K562 (cell line): ENCODE data around the gene HTR3B. TPM values are rescaled to one million over a fixed set of nuclear protein-coding genes. Genes with fewer than 3 reads are reported as not detected.

Experiments used
- ATAC-seq: fragments of 200-7000 bp; cut with Tn5 transposase; 3 replicates; pipeline ENCODE4 v1.9.1; 2020; ENCODE audit warnings: moderate library complexity
- BruUV-seq: library from RNA; stranded (reverse); fragments of 400-500 nt; replicated peaks from 2 replicates; lab custom pipeline; 2021; lab: Mats Ljungman, UMichigan
- CTCF ChIA-PET: fragments of 300-600 bp; formaldehyde crosslinking; extraction: SDS; loops from one replicate; lab custom pipeline; 2021; ENCODE audit warnings: low intra/inter-chr PET ratio; lab: Yijun Ruan, JAX
- POLR2A ChIA-PET: fragments of 300-600, 350-650 bp; sonication (Branson Sonifier 250); formaldehyde crosslinking; extraction: SDS; loops from one replicate; lab custom pipeline; 2021; ENCODE audit warnings: antibody characterized with exemption, inconsistent platforms; lab: Yijun Ruan, JAX
- DNase-seq, 4 experiments: peaks; one replicate each; pipeline versions ENCODE4 v3.0.0 to v3.0.0-alpha.2; 2011 to 2018; ENCODE audit warnings: low spot score in 3 of 4, mixed read lengths in 3 of 4; ENCODE audit errors: extremely low read depth in 1 of 4
- FAIRE-seq: peaks from 2 replicates; lab custom pipeline; 2011; peaks lifted over from hg19 to GRCh38; lab: Jason Lieb, UNC
- H2AFZ ChIP-seq: 2 replicates; pipeline ENCODE4 v1.6.0; 2011; ENCODE audit warnings: low read depth, low read length, control low read depth, inconsistent platforms
- H3K27ac ChIP-seq: fragments of 200-600 bp; 3 replicates; pipeline ENCODE4 v1.8.0; 2011; ENCODE audit warnings: low read depth, mild to moderate bottlenecking, control low read depth, inconsistent platforms, low read length, moderate library complexity, mixed read lengths; ENCODE audit errors: extremely low read depth
- H3K27me3 ChIP-seq, 2 experiments: fragments of 300-600 bp in 1 of 2; 2 replicates in 1 of 2; 3 replicates in 1 of 2; pipeline versions ENCODE4 v1.6.0 to v1.8.0; 2011; ENCODE audit warnings: inconsistent platforms in 2 of 2, low read length in 2 of 2, mild to moderate bottlenecking in 1 of 2, mixed read lengths in 1 of 2, moderate library complexity in 1 of 2; ENCODE audit not compliant: control insufficient read depth in 2 of 2, insufficient read depth in 2 of 2
- H3K36me3 ChIP-seq: fragments of 300-600 bp; 3 replicates; pipeline ENCODE4 v1.8.0; 2011; ENCODE audit warnings: mild to moderate bottlenecking, low read length, inconsistent platforms; ENCODE audit not compliant: control insufficient read depth, insufficient read depth
- H3K4me1 ChIP-seq, 2 experiments: fragments of 200-600 bp in 1 of 2; replicated peaks in 1 of 2; 2 replicates in 1 of 2; 3 replicates in 1 of 2; pipeline versions ENCODE4 v1.5.1 to v1.8.0; 2011; ENCODE audit warnings: inconsistent platforms in 2 of 2, low read length in 2 of 2, mild to moderate bottlenecking in 1 of 2, mixed read lengths in 1 of 2, moderate library complexity in 1 of 2; ENCODE audit not compliant: control insufficient read depth in 2 of 2, insufficient read depth in 2 of 2
- H3K4me2 ChIP-seq: 2 replicates; pipeline ENCODE4 v1.6.1; 2011; ENCODE audit warnings: low read length, control low read depth, inconsistent platforms, mixed read lengths; ENCODE audit not compliant: insufficient read depth
- H3K4me3 ChIP-seq: fragments of 200-600 bp; sonication (generic), shearing (Covaris generic); 2 replicates; pipeline ENCODE4 v1.5.1; 2016; ENCODE audit warnings: control low read depth, inconsistent platforms
- H3K79me2 ChIP-seq: fragments of 200-600 bp; 3 replicates; pipeline ENCODE4 v1.8.0; 2011; ENCODE audit warnings: low read length, inconsistent platforms; ENCODE audit not compliant: control insufficient read depth, insufficient read depth
- H3K9ac ChIP-seq, 2 experiments: 2 replicates each; pipeline versions ENCODE4 v1.6.0 to v1.6.1; 2011; ENCODE audit warnings: low read depth in 2 of 2, low read length in 2 of 2, control low read depth in 1 of 2, inconsistent platforms in 1 of 2, mild to moderate bottlenecking in 1 of 2, mixed read lengths in 1 of 2; ENCODE audit not compliant: insufficient read depth in 1 of 2
- H3K9me1 ChIP-seq: one replicate; pipeline ENCODE4 v1.6.0; 2011; ENCODE audit warnings: inconsistent platforms, mild to moderate bottlenecking, low read length, moderate library complexity; ENCODE audit not compliant: control insufficient read depth, insufficient read depth
- H3K9me3 ChIP-seq: replicated peaks from 2 replicates; pipeline ENCODE4 v1.5.1; 2011; ENCODE audit warnings: low read depth, low read length, inconsistent platforms; ENCODE audit not compliant: control insufficient read depth, insufficient read depth
- H4K20me1 ChIP-seq: replicated peaks from 2 replicates; pipeline ENCODE4 v1.6.1; 2011; ENCODE audit warnings: low read length, inconsistent platforms, mixed read lengths; ENCODE audit not compliant: control insufficient read depth, insufficient read depth
- PTRF ChIP-seq: fragments of 450-650 bp; IDR thresholded peaks from 2 replicates; pipeline ENCODE4 v1.6.1; 2016; ENCODE audit warnings: mild to moderate bottlenecking, missing genetic modification characterization, missing compliant biosample characterization
- SMC3 ChIP-seq: conservative IDR thresholded peaks from 2 replicates; pipeline ENCODE4 v1.6.1; 2011; ENCODE audit warnings: low read depth, low read length, improper control_type of control experiment; ENCODE audit not compliant: insufficient read depth
- TAF1 ChIP-seq: IDR thresholded peaks from 2 replicates; pipeline ENCODE4 v1.6.1; 2011; ENCODE audit warnings: mild to moderate bottlenecking, low read length, moderate library complexity; ENCODE audit not compliant: insufficient read depth, control insufficient read depth, severe bottlenecking; ENCODE audit errors: extremely low read depth
- ZBTB34 ChIP-seq: fragments of 250-450 bp; sonication (Bioruptor Pico); IDR thresholded peaks from 2 replicates; pipeline ENCODE4 v1.8.0; 2021; ENCODE audit warnings: mild to moderate bottlenecking, moderate library complexity
- ZNF121 ChIP-seq: sonication (generic); formaldehyde crosslinking; conservative IDR thresholded peaks from 2 replicates; pipeline ENCODE4 v1.8.0; 2022; ENCODE audit warnings: missing genetic modification reagents
- ZNF75A ChIP-seq: fragments of 450-650 bp; formaldehyde crosslinking; IDR thresholded peaks from 2 replicates; pipeline ENCODE4 v1.4.0; 2020; ENCODE audit warnings: mild to moderate bottlenecking
- WGBS: fragments of 100-300 bp; shearing (Covaris generic); methylation state at CpG from one replicate; pipeline ENCODE4 v1.1.6; 2016; ENCODE audit warnings: low coverage, mixed read lengths; ENCODE audit not compliant: insufficient coverage; ENCODE audit errors: missing lambda C conversion rate; 5-methylcytosine and 5-hydroxymethylcytosine counted together
- in situ Hi-C: fragments of 300-500 bp; cut with MboI; formaldehyde crosslinking; loops from 4 replicates; pipeline ENCODE4 v1.15.0; 2018; ENCODE audit warnings: inconsistent platforms, mixed read lengths
- intact Hi-C: fragments of 100-400 bp; cut with micrococcal nuclease; formaldehyde crosslinking; loops from 2 replicates; pipeline ENCODE4 v1.14.2; 2022
- polyA plus RNA-seq, 8 experiments: library from polyadenylated mRNA; depleted of rRNA in 4 of 8; stranded (reverse) in 5 of 8; unstranded in 3 of 8; fragments of >200 nt; fragmentation: Nextera tagmentation in 2 of 8; fragmentation: Illumina TruSeq in 1 of 8; extraction: Ambion mirVana in 2 of 8; extraction: Trizol in 1 of 8; gene quantifications; 2 replicates each; pipeline versions ENCODE4 v1.2.1 to v1.2.3, GENCODE V29; 2011 to 2014; ENCODE audit warnings: inconsistent platforms in 1 of 8, missing spikeins in 1 of 8
- total RNA-seq, 7 experiments: library from RNA; depleted of rRNA in 6 of 7; stranded (reverse); fragments of >200 nt in 6 of 7; fragmentation: Illumina TruSeq in 2 of 7; extraction: Trizol in 2 of 7; gene quantifications; 2 replicates each; pipeline versions ENCODE4 v1.2.1 to v1.2.3, GENCODE V29; 2011 to 2021; ENCODE audit warnings: low replicate concordance in 1 of 7

The HTR3B gene
- total and polyA plus RNA-seq, 9 of the 15 experiments (the other 6 are each of a cell fraction or from before 2014, with no cell fraction given): not detected

- no peak for TF ChIP-seq ZBTB34 (CRISPR knock-in tag)
- TF ChIP-seq ZNF75A (CRISPR knock-in tag): no peak
- no peak for TF ChIP-seq ZNF121
- no peak for TF ChIP-seq SMC3
Measured at GRCh38 chr11:113954235-113954634, 49.6 kb downstream of the HTR3B start (continued).

- Histone ChIP-seq H3K36me3 (no peaks in the 10 kb centered on the region), H4K20me1 (no peaks in the 10 kb centered on the region; the same call in 1 of the 2 replicates), H3K4me3 (no peak overlapping the region), H3K9ac (no peak overlapping the region), H3K27ac (no peak overlapping the region), H3K9me1 (peaks cover 2% of the 10 kb centered on the region), H2AFZ (no peak overlapping the region), H3K27me3 (peaks cover 18 to 46% of the 10 kb centered on the region in 2 experiments), H3K79me2 (no peaks in the 10 kb centered on the region), H3K4me2 (no peak overlapping the region), H3K4me1 (no peaks in the 10 kb centered on the region), H3K9me3 (no peaks in the 10 kb centered on the region)
- WGBS: 2% methylated on average over 9 of the region's 9 CpGs
- DNase-seq (no peak), FAIRE-seq (no peak), ATAC-seq (no peak)
- in situ Hi-C loops (no loop called here), intact Hi-C loops (no loop called here)
- TF ChIP-seq TAF1 (no peak), PTRF (no peak)
- no TSS peak for BruUV-seq
- ChIA-PET CTCF (no interaction called here), POLR2A (interaction anchor here (0.6 to 0.8 kb wide), 2 partner anchors 225 to 588 kb away, joined by 3 read pairs; no protein-coding TSS in a partner anchor)
Measured at GRCh38 chr11:113956986-113957385, 52.4 kb downstream of the HTR3B start.
